Retinal pigment epithelial cell (primary cell): ENCODE data around the gene HS6ST3.

Source experiments
- DNase-seq: peaks from one replicate; pipeline ENCODE4 v3.0.0-alpha.2; 2010; ENCODE audit warnings: low read depth
- H3K4me3 ChIP-seq: 2 replicates; pipeline ENCODE4 v1.5.1; 2011; ENCODE audit warnings: mild to moderate bottlenecking, low read length, control low read depth, moderate library complexity
- CTCF ChIP-seq: conservative IDR thresholded peaks from 2 replicates; pipeline ENCODE4 v1.5.1; 2011; ENCODE audit warnings: low read depth, low read length, control low read depth, inconsistent platforms

Gene HS6ST3

DNA sequence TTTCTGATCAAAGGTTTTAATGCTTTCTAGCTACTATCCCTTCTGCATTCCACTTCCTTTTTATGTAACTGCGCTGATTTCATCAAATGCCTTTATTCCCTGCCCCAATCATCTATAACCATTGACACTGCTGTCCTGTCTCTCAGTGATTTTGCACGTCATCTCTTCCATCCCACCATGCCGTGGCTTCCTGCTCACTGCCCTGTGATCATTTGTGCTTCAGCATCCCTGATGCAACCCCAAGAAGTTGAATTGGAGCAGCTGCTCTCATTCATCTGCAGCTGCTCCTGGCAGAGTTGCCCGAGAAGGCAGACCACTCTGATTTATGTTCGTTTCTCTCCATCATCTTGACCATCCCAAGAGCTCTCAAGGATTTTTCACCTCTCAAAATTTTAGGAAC lies 112.4 kb downstream of the HS6ST3 start:
- no peak for DNase-seq
- TF ChIP-seq CTCF: no peak
- H3K4me3 ChIP-seq: no peak overlapping the region

- TF ChIP-seq CTCF: no peak
- no peak for DNase-seq
- no peak overlapping the region for H3K4me3 ChIP-seq
Observed at GRCh38 chr13:96203471-96203870, 113.6 kb downstream of the HS6ST3 start.

DNA sequence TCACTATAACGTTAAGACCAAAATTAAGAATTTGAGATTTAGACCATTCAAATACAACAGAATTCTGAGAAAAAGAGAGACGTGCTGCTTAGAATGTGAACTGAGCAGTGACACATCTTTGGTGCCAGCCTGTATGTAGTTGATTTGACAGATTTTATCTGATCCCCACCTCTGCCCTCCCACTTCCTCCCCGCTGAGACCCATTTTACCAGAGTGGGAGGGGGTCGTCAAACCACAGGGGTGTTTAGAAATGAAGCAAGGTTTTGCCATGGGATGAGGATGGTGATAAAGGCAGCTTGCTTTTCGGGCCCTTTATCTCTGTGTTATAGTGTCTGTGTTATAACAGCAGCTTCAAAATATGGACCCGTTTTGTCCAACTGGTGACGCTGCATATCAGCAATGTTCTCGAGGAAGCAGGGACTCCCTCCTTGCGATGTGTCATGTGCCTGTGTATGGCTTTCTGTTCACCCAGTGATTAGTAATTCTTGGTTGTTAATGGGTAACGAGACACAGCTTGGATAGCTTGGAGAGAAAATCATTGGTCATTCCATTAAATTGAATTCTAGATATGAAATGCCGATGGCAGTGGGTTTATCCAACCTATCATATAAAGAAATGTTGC lies 125.0 kb downstream of the HS6ST3 start:
- no peak for TF ChIP-seq CTCF
- no peak overlapping the region for H3K4me3 ChIP-seq
- DNase-seq: no peak

GRCh38 chr13:96216543-96216942 lies 126.6 kb downstream of the HS6ST3 start:
- DNase-seq: no peak
- no peak overlapping the region for H3K4me3 ChIP-seq
- no peak for TF ChIP-seq CTCF

DNA sequence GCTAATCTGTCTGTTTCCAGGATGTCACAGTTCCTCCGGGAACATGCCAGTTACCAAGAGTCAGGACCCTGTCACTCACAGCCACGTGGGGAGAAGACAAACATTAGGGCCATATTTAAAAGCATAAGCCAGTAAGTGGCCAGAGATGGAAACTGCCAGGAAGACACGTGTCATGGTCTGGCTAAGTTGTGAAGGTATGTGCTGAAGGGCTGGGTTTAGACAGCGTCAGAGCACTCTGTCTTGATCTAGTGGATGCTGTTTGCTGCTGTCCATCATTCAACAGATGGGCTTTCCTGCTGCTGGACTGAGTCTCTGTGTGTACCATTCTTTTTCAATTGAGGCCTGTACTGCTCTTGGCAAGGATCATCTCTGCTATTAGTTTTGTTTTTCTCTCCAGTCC lies 128.6 kb downstream of the HS6ST3 start:
- TF ChIP-seq CTCF: no peak
- no peak for DNase-seq
- no peak overlapping the region for H3K4me3 ChIP-seq

DNA sequence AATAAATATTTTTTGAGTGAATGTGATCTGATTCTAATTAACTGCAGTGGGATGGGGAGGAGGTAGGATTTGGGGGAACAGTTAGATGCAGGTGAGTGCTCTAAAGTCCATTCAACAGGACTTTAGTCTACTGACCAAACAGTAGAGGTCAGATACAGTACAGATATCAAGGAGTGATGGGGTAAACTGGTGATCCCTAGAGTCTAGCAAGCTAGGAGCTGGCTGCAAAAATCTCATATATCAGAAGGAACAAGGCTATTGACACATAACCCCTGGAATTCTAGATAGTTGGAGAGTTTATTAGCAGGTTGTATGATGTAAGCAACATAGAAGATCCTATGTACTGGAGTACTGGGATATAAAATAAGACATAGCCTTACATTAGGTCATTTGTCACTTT lies 131.6 kb downstream of the HS6ST3 start:
- no peak for DNase-seq
- H3K4me3 ChIP-seq: no peak overlapping the region
- no peak for TF ChIP-seq CTCF

DNA sequence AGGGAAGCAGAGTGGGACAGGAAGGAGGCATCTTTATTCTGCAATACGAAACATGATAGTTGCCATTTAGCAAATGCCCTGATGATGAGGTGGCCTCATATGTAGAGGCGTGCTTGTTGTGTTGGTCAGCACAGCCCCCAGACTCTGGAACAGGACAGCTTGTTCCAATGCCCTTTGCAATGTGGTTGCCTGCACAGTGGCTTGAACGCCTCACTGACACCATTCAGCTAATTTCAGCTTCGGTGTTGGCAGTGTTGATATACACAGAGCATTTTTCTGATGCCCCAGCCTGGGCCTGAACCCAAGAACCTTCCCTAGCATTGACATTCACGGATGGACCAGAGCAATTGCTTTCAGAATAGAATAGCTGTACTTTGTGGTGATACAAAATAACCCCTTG lies 133.3 kb downstream of the HS6ST3 start:
- no peak for DNase-seq
- H3K4me3 ChIP-seq: no peak overlapping the region
- no peak for TF ChIP-seq CTCF
